ENCODE measurements around the gene BAIAP2.

The BAIAP2 gene

DNA sequence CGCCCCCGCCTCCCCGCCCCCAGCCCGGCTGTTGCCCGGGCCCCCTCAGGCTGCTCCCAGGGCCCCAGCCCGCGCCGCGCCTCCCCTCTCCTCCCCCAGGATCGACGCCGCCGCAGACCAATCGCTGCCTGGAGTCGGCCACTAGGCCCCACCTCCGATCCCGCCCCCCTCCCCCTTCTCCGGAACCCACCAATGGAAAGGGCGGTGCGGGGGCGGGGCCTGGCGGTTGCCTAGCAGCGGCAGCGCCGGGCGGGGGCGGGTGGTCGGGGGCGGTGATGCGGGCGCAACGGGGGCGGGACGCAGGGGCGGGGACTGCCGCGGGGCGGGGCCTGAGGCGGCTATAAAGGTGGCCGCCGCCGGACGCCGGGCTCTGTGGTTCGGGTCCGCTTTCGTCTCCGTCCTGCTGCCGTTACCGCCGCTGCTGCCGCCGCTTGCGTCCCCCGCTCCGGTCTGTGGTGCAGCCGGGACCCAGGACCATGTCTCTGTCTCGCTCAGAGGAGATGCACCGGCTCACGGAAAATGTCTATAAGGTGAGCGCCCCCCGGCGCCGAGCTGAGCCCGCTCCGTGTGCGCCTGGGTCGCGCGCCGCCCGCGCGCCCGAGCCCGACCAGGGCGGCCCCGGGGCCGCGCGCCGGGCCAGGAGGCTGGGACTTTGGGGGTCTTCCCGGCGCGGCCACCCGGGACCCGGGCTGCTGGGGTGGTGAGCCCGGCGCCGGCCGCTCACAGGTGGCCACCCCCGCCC is at the start of gene BAIAP2:
BAIAP2 (plus strand) TSS at position 373 of the 742 bp plus-strand sequence; CDS start at position 477, 104 bp downstream.
- no peak for DNase-seq

DNA sequence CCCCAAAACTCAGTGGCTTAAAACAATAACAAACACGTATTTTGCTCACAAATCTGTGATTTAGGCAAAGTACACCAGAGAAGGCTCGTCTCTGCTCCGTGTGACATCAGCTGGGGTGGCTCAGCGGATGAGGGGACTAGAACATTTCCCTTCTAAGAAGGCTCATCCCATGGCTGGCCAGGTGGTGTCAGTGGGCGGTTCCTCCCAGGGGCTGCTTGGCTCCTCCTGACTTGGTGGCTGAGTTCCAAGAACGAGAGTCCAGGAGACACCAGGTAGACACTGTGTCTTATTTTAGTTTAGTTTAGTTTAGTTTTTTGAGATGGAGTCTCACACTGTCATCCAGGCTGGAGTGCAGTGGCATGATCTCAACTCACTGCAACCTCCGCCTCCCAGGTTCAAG is 48.9 kb upstream of the BAIAP2 start:
- no peak for DNase-seq

DNA sequence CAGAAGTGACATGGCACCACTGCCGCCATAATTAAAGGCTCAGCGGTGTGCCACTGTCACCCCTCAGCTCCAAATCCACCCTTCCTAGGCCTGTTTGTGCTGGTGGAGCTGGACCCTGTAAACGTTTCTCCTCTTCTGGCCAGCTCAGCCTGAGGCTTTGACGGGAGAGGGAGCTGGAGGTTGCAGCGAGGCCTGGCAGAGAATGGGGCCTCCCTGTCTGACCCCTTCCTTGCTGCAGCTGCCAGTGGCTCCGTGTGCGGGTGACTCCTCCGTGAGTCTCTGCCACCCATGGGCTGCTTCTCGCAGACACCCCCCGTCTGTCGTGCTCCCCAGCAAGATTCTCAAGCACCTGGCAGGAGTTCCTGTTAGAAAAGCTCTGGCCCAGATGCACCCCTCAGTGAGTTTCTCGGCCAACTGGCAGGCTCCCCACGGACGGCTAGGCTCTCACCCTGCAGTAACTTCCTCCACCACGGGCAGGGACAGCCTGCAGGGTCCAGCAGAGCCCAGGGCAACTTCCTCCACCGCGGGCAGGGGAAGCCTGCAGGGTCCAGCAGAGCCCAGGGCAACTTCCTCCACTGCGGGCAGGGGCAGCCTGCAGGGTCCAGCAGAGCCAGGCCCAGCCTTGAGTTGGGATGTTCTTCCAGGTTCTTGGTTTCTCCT is 48.0 kb upstream of the BAIAP2 start:
- no peak for DNase-seq

DNA sequence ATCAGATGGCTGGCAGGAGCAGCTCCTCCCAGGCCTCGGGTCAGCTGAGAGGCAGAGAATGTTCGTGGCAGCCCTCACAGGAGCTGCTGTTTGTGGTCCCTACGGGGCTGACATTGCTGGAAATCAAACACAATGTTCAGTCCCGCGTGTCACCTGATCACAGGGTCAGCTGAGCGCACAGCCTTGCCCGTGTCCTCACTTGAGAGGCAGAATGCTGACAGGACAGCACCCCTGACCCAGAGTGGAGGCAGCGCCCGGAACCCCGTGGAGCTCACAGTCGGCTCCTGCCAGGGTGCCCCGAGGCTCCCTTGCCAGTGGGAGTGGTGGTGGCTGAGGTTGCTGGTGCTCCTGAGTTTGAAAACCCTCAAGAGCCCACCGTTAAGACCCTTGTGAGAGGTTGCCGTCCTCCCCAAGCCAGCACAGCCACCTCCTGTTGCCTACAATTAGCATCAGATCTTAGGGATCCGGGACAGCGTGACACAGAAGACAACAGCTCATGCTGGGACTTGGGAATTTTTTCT is 47.0 kb upstream of the BAIAP2 start:
- DNase-seq: no peak

DNA sequence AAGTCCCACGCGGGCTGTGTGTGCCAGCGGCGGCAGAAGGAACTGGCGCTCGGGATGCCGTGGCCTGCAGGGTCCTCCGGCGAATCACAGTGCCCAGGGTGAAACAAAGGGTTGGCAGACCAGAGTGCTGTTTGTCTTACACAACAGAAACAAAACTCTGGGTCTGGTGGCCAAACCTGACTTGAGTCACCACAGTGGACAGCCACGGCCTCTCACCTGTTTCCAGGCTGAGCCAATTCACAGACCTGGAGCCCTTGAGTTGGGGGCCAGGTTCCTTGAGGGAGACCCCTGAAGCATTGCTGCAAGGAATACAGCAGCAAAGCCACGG is 45.4 kb upstream of the BAIAP2 start:
- no peak for DNase-seq

GRCh38 chr17:80990921-80991644 is 43.9 kb upstream of the BAIAP2 start:
- DNase-seq: no peak

- no peak for DNase-seq
Measured at GRCh38 chr17:80991645-80992076, 43.3 kb upstream of the BAIAP2 start, which contains the start of gene CHMP6. Gene CHMP6, plus strand, starts transcription at chr17:80991841. Its CDS starts 78 bp downstream, at chr17:80991919.

GRCh38 chr17:80992077-80992947 is 42.6 kb upstream of the BAIAP2 start:
- no peak for DNase-seq

GRCh38 chr17:80992948-80993624 is 41.9 kb upstream of the BAIAP2 start:
- no peak for DNase-seq

DNA sequence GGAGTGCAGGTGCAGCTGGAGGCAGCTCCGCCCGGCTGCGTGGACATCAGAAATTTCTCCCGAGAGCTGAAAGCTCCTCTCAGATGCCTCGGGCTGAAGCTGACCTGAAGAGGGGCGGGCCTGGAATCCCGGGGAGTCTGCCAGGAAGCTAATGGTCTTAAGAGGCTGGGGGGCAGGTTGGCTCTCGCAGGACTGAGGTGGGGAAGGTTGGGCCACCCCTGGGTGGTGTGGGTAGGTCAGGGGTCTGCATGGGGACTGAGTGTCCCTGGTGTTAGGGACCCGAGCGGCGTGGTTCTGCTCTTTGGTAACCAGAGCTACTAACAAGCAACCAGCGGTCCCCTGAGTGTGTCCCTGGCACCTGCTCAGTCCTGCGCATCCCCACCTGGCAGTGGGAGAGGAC is 39.8 kb upstream of the BAIAP2 start:
- no peak for DNase-seq

DNA sequence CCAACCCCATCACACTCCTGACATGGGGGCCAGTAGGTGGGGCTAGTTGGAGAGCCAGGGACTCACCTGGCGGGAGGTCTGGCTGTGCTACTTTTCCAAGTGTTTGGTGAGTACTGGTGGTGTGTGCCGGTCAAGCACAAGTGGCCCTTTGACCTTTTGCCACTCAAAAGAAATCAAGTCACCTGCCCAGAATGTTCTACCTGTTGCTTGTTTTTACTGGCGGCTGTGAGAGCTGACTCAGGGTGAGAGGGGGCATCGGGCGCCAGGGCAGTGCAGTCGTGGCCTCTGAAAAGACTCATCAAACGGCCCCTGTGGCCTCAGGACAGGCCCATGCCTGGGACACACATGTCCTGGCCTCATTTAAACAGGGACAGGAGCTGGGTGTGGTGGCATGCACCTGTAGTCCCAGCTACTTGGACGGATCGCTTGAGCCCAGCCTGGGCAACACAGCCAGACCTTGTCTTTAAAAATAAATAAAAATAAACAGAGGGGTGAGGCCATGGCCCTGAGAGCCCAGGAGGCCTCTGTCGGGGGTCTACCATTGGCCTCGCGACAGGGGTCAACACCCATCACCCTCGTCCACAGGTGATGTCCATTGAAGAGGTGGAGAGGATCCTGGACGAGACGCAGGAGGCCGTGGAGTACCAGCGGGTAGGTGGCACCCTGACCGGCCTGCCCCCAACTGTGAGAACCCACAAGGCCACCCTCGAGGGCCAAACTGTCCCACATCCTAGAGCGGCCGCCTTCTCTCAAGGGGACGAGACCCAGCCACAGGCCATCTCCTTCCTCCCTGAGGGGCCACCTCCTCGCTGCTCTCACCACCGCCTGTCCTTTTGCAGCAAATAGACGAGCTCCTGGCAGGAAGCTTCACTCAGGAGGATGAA is 38.3 kb upstream of the BAIAP2 start:
- DNase-seq: no peak

- no peak for DNase-seq
Measured at GRCh38 chr17:80997424-80998117, 37.4 kb upstream of the BAIAP2 start.

DNA sequence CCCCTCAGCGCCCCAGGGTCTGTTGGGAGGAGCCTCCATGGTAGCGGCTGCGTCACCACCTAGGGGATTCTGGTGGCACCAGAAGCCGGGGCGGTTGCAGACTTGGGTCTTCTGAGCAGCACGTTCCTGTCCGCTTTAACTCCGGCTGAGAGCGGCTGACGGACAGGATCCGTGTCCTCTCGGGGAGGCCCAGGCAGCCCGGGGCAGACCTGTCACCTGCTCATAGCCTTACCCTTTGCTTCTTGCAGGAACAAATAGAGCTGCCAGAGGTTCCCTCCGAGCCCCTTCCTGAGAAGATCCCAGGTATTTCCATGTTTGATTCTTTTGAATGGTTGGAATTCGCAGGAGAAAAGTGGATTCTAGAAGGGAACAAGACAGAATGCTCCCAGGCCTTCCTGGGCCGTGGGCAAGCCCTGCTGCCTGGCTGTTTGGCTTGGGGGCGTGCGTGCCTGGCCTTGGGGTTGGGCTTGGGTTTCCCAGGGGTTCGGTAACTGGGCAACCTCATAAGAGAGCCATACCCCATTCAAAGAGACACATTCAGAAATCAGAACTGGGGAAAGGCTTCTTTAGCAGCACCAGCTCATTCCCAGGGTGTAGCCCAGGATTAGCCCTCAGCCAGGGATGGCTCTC is 36.7 kb upstream of the BAIAP2 start:
- no peak for DNase-seq

DNA sequence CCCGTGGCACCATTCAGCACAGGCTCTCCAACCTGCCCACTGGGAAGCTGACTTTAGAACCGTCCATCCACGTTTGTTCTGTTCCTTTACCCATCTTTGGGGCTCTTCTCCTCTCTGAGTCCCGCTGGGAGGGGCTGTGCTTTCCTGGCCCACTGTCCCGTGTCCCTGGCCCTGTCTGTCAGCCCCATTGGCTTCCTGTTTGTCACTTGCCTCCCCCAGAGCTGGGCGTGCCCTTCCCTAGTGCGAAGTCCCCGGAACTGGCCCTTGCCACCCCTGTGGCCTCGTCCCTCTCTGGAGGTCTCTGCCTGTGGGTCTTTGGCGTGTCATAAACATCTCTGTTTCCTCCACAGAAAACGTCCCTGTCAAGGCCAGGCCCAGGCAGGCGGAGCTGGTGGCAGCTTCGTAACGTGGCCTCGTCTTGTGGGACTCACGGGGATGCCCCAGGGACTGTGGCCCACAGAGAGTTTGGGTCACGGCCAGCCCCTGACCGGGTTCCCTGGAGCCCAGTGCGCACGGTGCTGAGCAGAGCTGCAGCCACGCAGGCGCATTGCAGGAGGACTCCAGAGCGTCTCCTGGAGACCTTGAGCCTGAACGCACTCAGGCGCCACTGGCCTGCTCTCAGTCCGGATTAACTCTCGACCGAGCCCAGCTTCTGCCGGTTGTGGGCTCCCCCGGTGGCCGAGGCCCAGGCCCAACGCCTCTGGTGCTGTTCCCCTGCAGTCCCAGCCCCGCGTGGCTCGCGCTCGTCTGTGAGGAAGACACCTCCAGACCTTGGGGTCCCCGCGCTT is 36.0 kb upstream of the BAIAP2 start:
- no peak for DNase-seq

- DNase-seq: no peak
Measured at GRCh38 chr17:80999536-81000333, 35.2 kb upstream of the BAIAP2 start.

GRCh38 chr17:81000334-81000630 is 34.7 kb upstream of the BAIAP2 start:
- no peak for DNase-seq

- no peak for DNase-seq
Measured at GRCh38 chr17:81000631-81001357, 34.2 kb upstream of the BAIAP2 start.

- no peak for DNase-seq
Measured at GRCh38 chr17:81002013-81002384, 33.0 kb upstream of the BAIAP2 start.

Data from SIG-M5 (cell line).